A673 (cell line): Measurements from ENCODE around the gene CCDC174.

Experiments used
- EZH2 ChIP-seq: fragments of 200-600 bp; sonication (generic); IDR thresholded peaks from 2 replicates; pipeline ENCODE4 v1.6.1; 2017; ENCODE audit warnings: borderline replicate concordance, low read depth, mild to moderate bottlenecking, mixed read lengths, antibody characterized with exemption, low read length; ENCODE audit not compliant: poor library complexity, severe bottlenecking
- TF ChIP-seq, protein P1 (sequence below): fragments of 300-800, 200-600 bp; sonication (generic); conservative IDR thresholded peaks from 2 replicates; pipeline ENCODE4 v1.5.1; 2017; ENCODE audit warnings: low read depth, mild to moderate bottlenecking, antibody characterized with exemption, low read length, moderate library complexity, mixed read lengths

DNA sequence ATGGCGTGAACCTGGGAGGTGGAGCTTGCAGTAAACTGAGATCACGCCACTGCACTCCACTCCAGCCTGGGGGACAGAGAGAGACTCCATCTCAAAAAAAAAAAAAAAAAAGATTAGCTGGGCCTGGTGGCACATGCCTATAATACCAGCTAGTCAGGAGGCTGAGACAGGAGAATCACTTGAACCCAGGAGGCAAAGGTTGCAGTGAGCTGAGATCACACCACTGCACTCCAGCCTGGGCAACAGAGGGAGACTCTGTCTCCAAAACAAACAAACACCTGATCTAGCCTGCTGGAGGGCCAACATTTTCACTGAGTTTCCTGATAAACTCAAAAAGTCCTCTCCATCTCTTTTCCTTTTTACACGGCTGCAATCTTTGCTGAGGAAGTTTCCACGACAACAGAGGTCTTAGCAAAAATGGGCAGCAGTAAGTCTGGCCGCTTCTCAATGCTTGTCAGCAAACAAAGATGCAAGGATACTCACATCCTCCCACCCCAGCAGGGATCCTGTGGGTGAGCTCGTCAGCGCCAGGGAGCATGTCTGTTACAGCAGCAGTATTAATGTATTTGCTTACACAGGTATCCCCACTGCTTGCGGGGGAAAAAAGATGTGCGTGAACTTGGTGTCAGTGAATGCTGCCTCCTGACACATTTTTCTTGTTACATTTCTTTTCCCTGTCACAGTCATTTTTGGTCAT lies 21.0 kb upstream of the CCDC174 start:
- TF ChIP-seq, protein P1, sequence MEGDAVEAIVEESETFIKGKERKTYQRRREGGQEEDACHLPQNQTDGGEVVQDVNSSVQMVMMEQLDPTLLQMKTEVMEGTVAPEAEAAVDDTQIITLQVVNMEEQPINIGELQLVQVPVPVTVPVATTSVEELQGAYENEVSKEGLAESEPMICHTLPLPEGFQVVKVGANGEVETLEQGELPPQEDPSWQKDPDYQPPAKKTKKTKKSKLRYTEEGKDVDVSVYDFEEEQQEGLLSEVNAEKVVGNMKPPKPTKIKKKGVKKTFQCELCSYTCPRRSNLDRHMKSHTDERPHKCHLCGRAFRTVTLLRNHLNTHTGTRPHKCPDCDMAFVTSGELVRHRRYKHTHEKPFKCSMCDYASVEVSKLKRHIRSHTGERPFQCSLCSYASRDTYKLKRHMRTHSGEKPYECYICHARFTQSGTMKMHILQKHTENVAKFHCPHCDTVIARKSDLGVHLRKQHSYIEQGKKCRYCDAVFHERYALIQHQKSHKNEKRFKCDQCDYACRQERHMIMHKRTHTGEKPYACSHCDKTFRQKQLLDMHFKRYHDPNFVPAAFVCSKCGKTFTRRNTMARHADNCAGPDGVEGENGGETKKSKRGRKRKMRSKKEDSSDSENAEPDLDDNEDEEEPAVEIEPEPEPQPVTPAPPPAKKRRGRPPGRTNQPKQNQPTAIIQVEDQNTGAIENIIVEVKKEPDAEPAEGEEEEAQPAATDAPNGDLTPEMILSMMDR: no peak
- no peak for TF ChIP-seq EZH2
